H1 (cell line): ENCODE results near the gene RABL3. TPM values are rescaled to one million over a fixed set of nuclear protein-coding genes. Genes with fewer than 3 reads are reported as not detected.

Experiments used
- CTCF ChIA-PET: fragments of 300-600 bp; sonication (Branson Sonifier 250); formaldehyde crosslinking; loops from one replicate; lab custom pipeline; 2021; ENCODE audit not compliant: partially characterized antibody; lab: Charles Lee
- POLR2A ChIA-PET: fragments of 300-600 bp; sonication (Branson Sonifier 250); formaldehyde crosslinking; loops from one replicate; lab custom pipeline; 2021; ENCODE audit warnings: inconsistent platforms; ENCODE audit not compliant: partially characterized antibody; lab: Charles Lee
- DNase-seq, 2 experiments: peaks; one replicate each; pipeline versions ENCODE4 v3.0.0 to v3.0.0-alpha.2; 2010 to 2022; ENCODE audit warnings: low spot score in 2 of 2, low read depth in 1 of 2, mixed read lengths in 1 of 2
- FAIRE-seq: peaks from 2 replicates; lab custom pipeline; 2011; peaks lifted over from hg19 to GRCh38; lab: Jason Lieb, UNC
- H2AFZ ChIP-seq: 2 replicates; pipeline ENCODE4 v1.8.1; 2012; ENCODE audit warnings: low read length, inconsistent platforms
- H2AK5ac ChIP-seq: 2 replicates; pipeline ENCODE4 v1.6.1; 2013; ENCODE audit warnings: low read depth, low read length
- H2BK120ac ChIP-seq: replicated peaks from 2 replicates; pipeline ENCODE3; 2013; ENCODE audit warnings: low read depth, low read length, inconsistent platforms
- H2BK12ac ChIP-seq: 2 replicates; pipeline ENCODE4 v1.6.1; 2013; ENCODE audit warnings: low read depth, low read length
- H2BK15ac ChIP-seq: 2 replicates; pipeline ENCODE4 v1.6.1; 2013; ENCODE audit warnings: low read length
- H2BK20ac ChIP-seq: 2 replicates; pipeline ENCODE4 v1.6.1; 2013; ENCODE audit warnings: low read length
- H2BK5ac ChIP-seq: 2 replicates; pipeline ENCODE4 v1.6.1; 2013; ENCODE audit warnings: low read depth, low read length
- H3K14ac ChIP-seq: 2 replicates; pipeline ENCODE4 v1.6.1; 2013; ENCODE audit warnings: inconsistent platforms; ENCODE audit not compliant: insufficient read length
- H3K18ac ChIP-seq: 2 replicates; pipeline ENCODE4 v1.6.1; 2013; ENCODE audit warnings: low read length; ENCODE audit errors: extremely low read depth
- H3K23ac ChIP-seq: 2 replicates; pipeline ENCODE4 v1.6.1; 2013; ENCODE audit warnings: inconsistent platforms; ENCODE audit not compliant: insufficient read length
- H3K23me2 ChIP-seq: 2 replicates; pipeline ENCODE4 v1.6.1; 2013; ENCODE audit warnings: low read depth, low read length
- H3K27ac ChIP-seq: 2 replicates; pipeline ENCODE4 v1.6.1; 2011; ENCODE audit warnings: low read depth, low read length, inconsistent platforms
- H3K27me3 ChIP-seq, 4 experiments: replicated peaks in 1 of 4; 1 replicate in 1 of 4; 2 replicates in 3 of 4; pipeline versions ENCODE4 v1.6.1 to v1.8.1; 2011 to 2013; ENCODE audit warnings: low read length in 3 of 4, mild to moderate bottlenecking in 3 of 4, inconsistent platforms in 2 of 4, mixed read lengths in 2 of 4, moderate library complexity in 1 of 4; ENCODE audit not compliant: control insufficient read depth in 3 of 4, insufficient read depth in 3 of 4; ENCODE audit errors: extremely low read depth in 1 of 4
- H3K36me3 ChIP-seq, 4 experiments: 2 replicates each; pipeline versions ENCODE4 v1.6.1 to v1.8.1; 2011 to 2013; ENCODE audit warnings: mild to moderate bottlenecking in 4 of 4, low read length in 3 of 4, moderate library complexity in 2 of 4, control low read depth in 1 of 4, inconsistent platforms in 1 of 4; ENCODE audit not compliant: insufficient read depth in 4 of 4, control insufficient read depth in 2 of 4
- H3K4ac ChIP-seq: replicated peaks from 2 replicates; pipeline ENCODE3; 2013; ENCODE audit warnings: low read length, low read depth, mixed read lengths, inconsistent platforms; ENCODE audit not compliant: insufficient read length
- H3K4me1 ChIP-seq, 4 experiments: replicated peaks in 1 of 4; 1 replicate in 1 of 4; 2 replicates in 3 of 4; pipeline versions ENCODE4 v1.6.1 to v1.8.1; 2011 to 2013; ENCODE audit warnings: low read length in 3 of 4, inconsistent platforms in 2 of 4, mixed read lengths in 1 of 4; ENCODE audit not compliant: insufficient read depth in 4 of 4, control insufficient read depth in 3 of 4
- H3K4me2 ChIP-seq, 2 experiments: 2 replicates each; pipeline versions ENCODE4 v1.6.1 to v1.8.1; 2011 to 2013; ENCODE audit warnings: low read depth in 2 of 2, low read length in 2 of 2, control low read depth in 1 of 2, inconsistent platforms in 1 of 2, mild to moderate bottlenecking in 1 of 2; ENCODE audit not compliant: insufficient read depth in 1 of 2
- H3K4me3 ChIP-seq, 4 experiments: fragments of 200-600, 300-600 bp in 1 of 4; sonication (generic), shearing (Covaris generic), sonication (Bioruptor Twin) in 1 of 4; 2 replicates each; pipeline versions ENCODE4 v1.5.1 to v1.8.1; 2011 to 2016; ENCODE audit warnings: low read length in 4 of 4, low read depth in 3 of 4, control low read depth in 2 of 4, inconsistent platforms in 2 of 4, mild to moderate bottlenecking in 2 of 4, mixed read lengths in 1 of 4, moderate library complexity in 1 of 4; ENCODE audit not compliant: insufficient read depth in 2 of 4; ENCODE audit errors: extremely low read depth in 1 of 4
- H3K56ac ChIP-seq: replicated peaks from 2 replicates; pipeline ENCODE3; 2013; ENCODE audit warnings: low read depth, mild to moderate bottlenecking, mixed read lengths, low read length, inconsistent platforms; ENCODE audit not compliant: insufficient read length
- H3K79me1 ChIP-seq: 2 replicates; pipeline ENCODE4 v1.6.1; 2013; ENCODE audit warnings: low read depth, low read length, control low read depth
- H3K79me2 ChIP-seq, 2 experiments: 2 replicates each; pipeline versions ENCODE4 v1.6.1 to v1.8.1; 2012 to 2013; ENCODE audit warnings: low read length in 2 of 2, mild to moderate bottlenecking in 2 of 2, inconsistent platforms in 1 of 2; ENCODE audit not compliant: insufficient read depth in 2 of 2, control insufficient read depth in 1 of 2
- H3K9ac ChIP-seq, 4 experiments: replicated peaks in 1 of 4; 1 replicate in 1 of 4; 2 replicates in 3 of 4; pipeline versions ENCODE4 v1.6.1 to v1.8.1; 2011 to 2013; ENCODE audit warnings: low read depth in 3 of 4, low read length in 3 of 4, control low read depth in 2 of 4, mild to moderate bottlenecking in 2 of 4, moderate library complexity in 2 of 4, inconsistent platforms in 1 of 4; ENCODE audit errors: extremely low read depth in 1 of 4
- H3K9me3 ChIP-seq, 2 experiments: 2 replicates each; pipeline versions ENCODE4 v1.6.1 to v1.8.1; 2012 to 2013; ENCODE audit warnings: mild to moderate bottlenecking in 2 of 2, moderate library complexity in 2 of 2, control low read depth in 1 of 2, inconsistent platforms in 1 of 2, low read depth in 1 of 2, low read length in 1 of 2, mixed read lengths in 1 of 2; ENCODE audit not compliant: insufficient read depth in 2 of 2
- H4K20me1 ChIP-seq, 2 experiments: replicated peaks in 1 of 2; 2 replicates each; pipeline versions ENCODE3 to v1.8.1; 2011 to 2013; ENCODE audit warnings: inconsistent platforms in 2 of 2, low read length in 2 of 2, mild to moderate bottlenecking in 1 of 2; ENCODE audit not compliant: insufficient read depth in 2 of 2, control insufficient read depth in 1 of 2
- H4K5ac ChIP-seq: 2 replicates; pipeline ENCODE4 v1.6.1; 2013; ENCODE audit warnings: low read length, low read depth, mixed read lengths, inconsistent platforms; ENCODE audit not compliant: insufficient read length
- H4K8ac ChIP-seq: 2 replicates; pipeline ENCODE4 v1.8.0; 2013; ENCODE audit warnings: mild to moderate bottlenecking, moderate library complexity, low read length, inconsistent platforms; ENCODE audit not compliant: insufficient read depth; ENCODE audit errors: extremely low read depth
- H4K91ac ChIP-seq: replicated peaks from 2 replicates; pipeline ENCODE3; 2013; ENCODE audit warnings: low read length, mixed read lengths, inconsistent platforms; ENCODE audit not compliant: insufficient read length
- ATF3 ChIP-seq: IDR thresholded peaks from 2 replicates; pipeline ENCODE4 v1.6.1; 2011; ENCODE audit warnings: low read depth, mild to moderate bottlenecking, low read length; ENCODE audit not compliant: insufficient read depth
- CHD1 ChIP-seq: IDR thresholded peaks from 2 replicates; pipeline ENCODE4 v1.6.1; 2012; ENCODE audit warnings: low read depth, low read length, improper control_type of control experiment
- MAFK ChIP-seq: IDR thresholded peaks from 2 replicates; pipeline ENCODE4 v1.6.1; 2012; ENCODE audit warnings: low read depth, mild to moderate bottlenecking, improper control_type of control experiment, low read length
- SIX5 ChIP-seq: IDR thresholded peaks from 2 replicates; pipeline ENCODE4 v1.6.1; 2011; ENCODE audit warnings: mild to moderate bottlenecking, low read depth, low read length
- USF2 ChIP-seq: IDR thresholded peaks from 2 replicates; pipeline ENCODE4 v1.6.1; 2011; ENCODE audit warnings: low read length, improper control_type of control experiment
- WGBS, 2 experiments: shearing (Covaris generic) in 1 of 2; methylation state at CpG; one replicate each; pipeline versions ENCODE4 v1.1.6 to v1.1.7; 2013 to 2015; ENCODE audit warnings: low lambda C conversion rate in 2 of 2, mixed read lengths in 2 of 2, inconsistent platforms in 1 of 2, low coverage in 1 of 2, missing lambda C conversion rate in 1 of 2; ENCODE audit not compliant: insufficient replicate concordance in 2 of 2, insufficient coverage in 1 of 2, insufficient read length in 1 of 2; ENCODE audit errors: extremely low coverage in 1 of 2, missing lambda C conversion rate in 1 of 2; 5-methylcytosine and 5-hydroxymethylcytosine counted together
- polyA plus RNA-seq, 7 experiments: library from polyadenylated mRNA; depleted of rRNA in 3 of 7; stranded (reverse) in 5 of 7; unstranded in 2 of 7; fragments of >200 nt in 5 of 7; fragments of 200-250 nt in 2 of 7; gene quantifications; 1 replicate in 5 of 7; 2 replicates in 1 of 7; 4 replicates in 1 of 7; pipeline versions ENCODE4 v1.2.1 to v1.2.3, GENCODE V29; 2011 to 2013; ENCODE audit warnings: missing spikeins in 2 of 7, mixed read lengths in 2 of 7
- total RNA-seq: library from RNA; stranded (reverse); fragmentation: NEBNext Ultra II Directional; extraction: Animal tissue kit (Norgen Biotek cat#: 25700); gene quantifications from 2 replicates; pipeline ENCODE4 v1.2.1, GENCODE V29; 2021

Gene RABL3
- total and polyA plus RNA-seq, 2 of the 8 experiments (the other 6 are each of a cell fraction or from before 2014, with no cell fraction given), result 4.4 to 19.2 TPM

- H4K20me1 ChIP-seq, result no peaks in the 10 kb centered on the region
- no peaks in the 10 kb centered on the region for H3K27me3 ChIP-seq
- CTCF ChIA-PET, result interaction anchor here (0.7 to 1.2 kb wide), 2 partner anchors 15 to 87 kb away, joined by 3 read pairs; no protein-coding TSS in a partner anchor
- no peak overlapping the region for H3K14ac ChIP-seq
- DNase-seq (no peak), FAIRE-seq (no peak)
- no peak overlapping the region for H3K9ac ChIP-seq
- H2BK5ac ChIP-seq, result no peak overlapping the region
- TF ChIP-seq USF2 (no peak), CHD1 (no peak), MAFK (no peak), ATF3 (no peak), SIX5 (no peak)
- POLR2A ChIA-PET, result no interaction called here
- H3K4me2 ChIP-seq, result no peak overlapping the region
- no peak overlapping the region for H4K8ac ChIP-seq
- H2AFZ ChIP-seq, result no peak overlapping the region
- no peaks in the 10 kb centered on the region for H3K9me3 ChIP-seq
- no peaks in the 10 kb centered on the region for H3K79me1 ChIP-seq
- no peak overlapping the region for H2AK5ac ChIP-seq
- H3K36me3 ChIP-seq, result no peaks in the 10 kb centered on the region
- H3K4me3 ChIP-seq, result no peak overlapping the region
- H3K4ac ChIP-seq, result no peak overlapping the region
- no peak overlapping the region for H3K56ac ChIP-seq
- H3K23me2 ChIP-seq, result no peaks in the 10 kb centered on the region
- H3K4me1 ChIP-seq, result no peaks in the 10 kb centered on the region; a peak in 2 of 7 replicates
- no peak overlapping the region for H2BK20ac ChIP-seq
- WGBS, 2 experiments, result 63% methylated on average over 3 of the region's 3 CpGs; no CpG with 5 or more reads in 1 of the 2 experiments
- H4K5ac ChIP-seq, result no peak overlapping the region
- no peak overlapping the region for H3K27ac ChIP-seq
- no peak overlapping the region for H2BK120ac ChIP-seq
- H3K23ac ChIP-seq, result no peak overlapping the region
- no peaks in the 10 kb centered on the region for H3K79me2 ChIP-seq
- no peak overlapping the region for H3K18ac ChIP-seq
- H2BK15ac ChIP-seq, result no peak overlapping the region
- H4K91ac ChIP-seq, result no peak overlapping the region
- no peak overlapping the region for H2BK12ac ChIP-seq
These were observed 92.5 kb downstream of the RABL3 start for GRCh38 chr3:120649830-120650233.
